Dermis microvascular lymphatic vessel endothelial cell (primary cell): ENCODE data around the gene AGPAT2. TPM values are rescaled to one million over a fixed set of nuclear protein-coding genes. Genes with fewer than 3 reads are reported as not detected.

Source experiments
- DNase-seq, 2 donors: peaks; one replicate each; pipeline versions ENCODE4 v3.0.0 to v3.0.0-alpha.2; 2010; ENCODE audit warnings: low read depth in 2 of 2
- total RNA-seq: library from RNA; depleted of rRNA; stranded (reverse); fragments of >200 nt; gene quantifications from 2 replicates; pipeline ENCODE4 v1.2.1, GENCODE V29; 2014

The AGPAT2 gene
- total RNA-seq, 1 donor from 2014 or later, result 38.3 TPM

DNA sequence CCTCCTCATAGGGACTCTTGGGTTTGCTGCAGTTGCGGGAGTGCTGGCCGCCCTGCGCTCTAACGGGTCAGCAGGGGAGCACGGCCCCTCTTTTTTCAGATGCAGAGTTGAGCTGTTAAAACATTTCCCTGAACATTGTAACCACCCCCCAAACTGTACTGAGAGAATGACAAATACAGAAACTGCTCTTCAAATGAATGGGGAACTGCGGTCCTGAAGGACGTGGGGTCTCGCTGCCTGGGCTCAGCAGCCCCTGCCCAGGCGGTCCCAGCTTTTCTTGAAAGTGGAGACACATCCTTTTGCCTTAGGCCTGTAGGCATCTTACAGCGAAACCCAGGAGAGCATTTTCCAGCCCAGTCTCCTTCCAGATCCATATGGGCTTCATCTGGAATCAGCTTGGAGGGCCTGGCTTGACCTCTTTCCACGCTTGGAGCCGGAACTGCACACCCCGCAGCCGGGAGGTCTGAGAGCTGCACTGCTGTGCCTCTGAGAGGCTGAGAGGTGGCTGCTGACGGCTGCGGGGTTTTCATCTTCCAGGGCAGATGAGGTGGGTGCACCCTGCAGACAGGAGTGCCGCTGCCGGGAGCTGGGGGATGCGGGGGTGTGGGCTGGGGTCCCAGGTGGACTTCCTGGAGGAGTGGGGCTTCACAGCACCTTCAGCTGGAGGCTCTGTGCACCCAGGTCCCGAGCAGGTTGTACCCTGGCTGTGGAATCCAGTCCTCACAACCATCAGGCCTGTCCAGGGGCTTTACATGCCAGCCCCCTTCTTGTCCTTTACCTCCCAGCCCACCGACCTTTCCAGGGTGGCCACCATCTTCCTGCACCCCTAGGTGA, 1.2 kb upstream of the AGPAT2 start:
- no peak for DNase-seq

DNA sequence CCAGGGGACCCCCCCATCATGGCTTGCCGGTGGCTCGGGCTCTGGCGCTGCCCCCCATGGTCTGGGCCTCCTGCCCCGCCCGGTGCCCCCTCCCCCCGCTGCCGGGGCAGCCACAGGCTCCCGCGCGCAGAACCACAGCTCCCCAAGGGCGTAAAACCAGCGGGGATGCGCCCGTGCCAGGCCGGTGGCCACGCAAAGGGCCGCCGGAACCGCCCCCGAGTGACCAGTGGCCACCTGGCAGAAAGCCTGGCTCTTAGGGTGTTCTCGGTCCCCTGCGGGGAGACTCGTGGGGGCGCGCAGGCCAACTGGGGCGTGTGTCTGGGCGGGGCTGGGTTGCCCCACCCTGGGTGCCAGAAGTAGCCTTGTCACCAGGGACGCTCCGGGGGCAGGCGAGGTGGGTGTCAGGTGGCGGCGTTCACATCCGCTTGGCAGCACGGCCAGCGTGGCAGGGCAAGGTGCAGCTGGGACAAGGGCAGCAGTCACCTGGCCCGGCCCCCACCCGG, 515 bp upstream of the AGPAT2 start:
- no peak for DNase-seq

DNA sequence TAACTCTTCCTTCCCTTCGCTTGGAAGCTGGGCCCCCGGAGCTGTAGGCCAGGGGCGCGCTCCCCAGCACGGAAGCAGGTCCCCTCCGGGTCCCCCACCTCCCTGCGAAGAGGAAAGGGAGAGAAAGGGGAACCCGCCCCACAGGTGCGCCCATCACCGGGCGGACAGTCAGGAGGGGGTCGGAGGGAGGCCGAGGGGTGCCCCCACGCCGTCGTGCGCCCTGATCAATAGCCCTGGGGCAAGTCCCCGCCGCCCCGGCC, 793 bp downstream of the AGPAT2 start:
- DNase-seq, result no peak

DNA sequence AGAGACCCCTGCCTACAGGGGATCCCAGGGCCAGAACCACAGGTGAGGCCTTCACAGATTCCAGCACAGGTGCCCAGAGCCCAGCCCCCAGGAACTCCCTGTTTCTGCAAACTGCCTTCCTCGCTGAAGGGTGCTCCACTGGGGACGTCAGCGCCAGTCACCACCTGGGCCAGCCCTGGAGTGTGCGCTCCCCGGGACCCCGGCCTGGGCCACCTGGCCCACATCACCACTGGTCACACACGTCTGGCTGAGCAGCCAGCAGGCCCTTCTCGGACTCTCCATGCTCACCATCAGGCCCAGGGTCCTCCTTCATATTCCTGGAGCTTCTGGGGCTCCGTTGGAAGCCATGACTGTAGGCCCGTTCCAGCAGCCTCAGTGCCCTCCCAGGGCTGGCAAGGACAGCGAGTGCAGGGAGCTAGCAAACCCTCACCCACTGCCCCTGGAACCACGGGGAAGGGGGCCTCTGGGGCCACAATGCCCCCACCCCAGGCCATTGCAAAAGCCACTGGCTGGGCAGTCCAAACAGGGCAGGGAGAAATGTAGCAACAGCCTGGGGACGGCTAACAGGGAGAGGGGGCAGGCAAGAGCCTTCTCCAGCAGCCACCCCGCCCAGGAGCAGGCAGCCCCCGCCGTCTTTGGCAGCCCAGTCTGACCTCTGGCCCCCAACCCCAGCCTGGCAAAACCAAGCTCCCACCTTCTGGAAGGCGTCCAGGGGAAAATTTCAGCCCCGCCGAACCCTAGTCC, 1.3 kb downstream of the AGPAT2 start:
- DNase-seq, result peak in 1 of 2 donors; percentile 26

DNA sequence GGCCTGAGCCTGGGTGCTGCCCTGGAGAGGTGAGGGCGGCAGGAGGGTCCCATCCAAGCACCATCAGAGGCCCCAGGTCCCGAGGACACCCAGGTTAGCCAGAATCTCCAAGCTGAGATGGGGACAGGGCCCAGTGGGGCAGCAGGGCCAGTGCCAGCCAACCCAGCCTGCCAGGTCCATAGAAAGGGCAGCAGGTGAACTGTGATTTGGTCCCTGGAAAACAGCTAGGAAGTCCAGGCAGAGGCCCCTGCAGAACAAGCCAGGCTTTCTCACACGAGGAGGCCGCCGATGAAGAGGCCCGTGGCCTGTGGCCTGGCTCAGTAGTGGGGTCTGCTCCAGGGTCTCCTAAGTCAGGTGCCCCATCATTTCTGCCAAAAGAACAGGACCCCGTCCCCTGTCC, 2.0 kb downstream of the AGPAT2 start:
- DNase-seq, result no peak

DNA sequence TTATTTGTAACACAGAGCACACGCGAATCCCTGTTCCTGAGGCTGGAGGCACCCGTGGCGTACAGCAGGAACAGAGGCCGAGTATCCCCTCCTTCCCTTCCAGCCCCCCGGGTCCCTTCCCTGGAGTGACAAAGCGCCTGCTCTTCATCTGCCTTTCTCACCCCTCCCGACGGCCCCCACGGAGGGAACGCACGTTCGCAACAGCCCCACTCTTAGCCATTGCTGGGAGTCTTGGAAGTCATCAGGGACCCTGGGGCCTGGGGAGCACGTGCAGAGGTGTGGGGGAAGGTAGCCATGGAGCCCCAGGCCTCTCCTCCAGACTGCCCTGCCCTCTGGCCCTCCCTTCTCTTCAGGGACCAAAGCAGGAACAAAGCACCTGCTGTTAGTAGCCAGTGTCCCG, 2.5 kb downstream of the AGPAT2 start:
- no peak for DNase-seq

DNA sequence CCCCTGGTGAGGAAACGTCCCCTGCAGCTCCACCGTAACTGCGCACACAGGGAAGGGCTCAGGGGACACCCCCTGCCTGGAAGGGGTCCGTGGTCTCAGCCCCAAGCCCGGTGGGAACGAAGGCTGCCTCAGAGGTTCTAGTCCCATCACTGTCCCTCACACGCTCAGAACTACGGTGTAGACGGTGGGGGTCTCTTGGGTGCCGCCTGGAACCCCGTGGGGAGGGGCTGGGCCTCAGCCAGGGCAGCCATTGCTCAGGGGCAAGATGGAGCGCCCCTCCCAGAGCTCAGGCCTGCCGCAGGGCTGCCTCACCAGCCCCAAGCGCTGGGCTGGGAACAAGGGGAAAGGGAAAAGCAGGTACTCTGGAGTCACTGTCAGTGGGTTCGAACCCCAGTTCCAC, 2.9 kb downstream of the AGPAT2 start:
- no peak for DNase-seq

DNA sequence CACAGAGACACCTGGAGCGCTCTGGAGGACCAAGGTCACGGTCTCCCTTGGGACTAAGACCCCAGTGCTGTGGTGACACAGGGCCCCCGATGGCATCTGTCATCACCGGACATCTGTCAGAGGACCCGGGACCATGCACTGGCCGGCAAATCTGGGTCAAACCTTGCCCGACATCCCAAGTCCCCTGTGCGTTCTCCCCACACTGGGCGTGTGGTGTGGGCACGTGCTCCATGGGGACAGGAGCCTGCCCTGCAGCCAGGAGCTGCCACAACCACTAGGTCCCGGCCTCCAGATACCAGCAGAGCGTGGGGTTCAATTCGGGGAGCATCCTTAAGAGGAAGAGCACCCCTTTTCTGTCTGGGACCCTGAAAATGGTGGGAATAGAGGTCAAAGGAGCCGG, 3.5 kb downstream of the AGPAT2 start:
- DNase-seq, result no peak

DNA sequence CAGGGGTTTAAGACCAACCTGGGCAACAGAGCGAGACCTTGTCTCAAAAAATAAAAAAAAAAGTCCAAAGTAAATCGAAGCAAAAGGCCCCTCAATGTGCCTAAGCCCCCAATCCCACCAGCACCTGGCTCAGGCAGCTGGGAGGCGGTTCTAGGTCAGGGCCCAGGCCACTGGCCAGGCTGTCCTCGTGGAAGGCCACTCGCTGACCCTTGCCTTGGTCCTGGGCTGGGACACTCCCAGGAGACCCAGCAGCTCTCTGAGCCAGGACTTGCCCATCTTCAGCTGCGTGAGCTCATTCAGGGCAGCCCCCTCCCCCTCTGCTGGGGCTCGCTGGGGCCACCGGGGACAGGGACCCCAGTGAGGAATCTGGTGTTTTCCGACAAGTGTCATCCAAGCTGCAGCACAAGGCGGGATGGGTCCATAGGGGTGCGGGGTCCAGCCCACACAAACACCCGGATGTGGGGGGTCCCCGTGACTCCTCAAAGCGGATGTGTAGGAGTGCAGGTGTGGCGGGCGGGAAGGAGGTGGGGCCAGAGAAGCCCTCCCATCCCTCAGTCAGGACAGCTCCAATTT, 4.0 kb downstream of the AGPAT2 start:
- no peak for DNase-seq

DNA sequence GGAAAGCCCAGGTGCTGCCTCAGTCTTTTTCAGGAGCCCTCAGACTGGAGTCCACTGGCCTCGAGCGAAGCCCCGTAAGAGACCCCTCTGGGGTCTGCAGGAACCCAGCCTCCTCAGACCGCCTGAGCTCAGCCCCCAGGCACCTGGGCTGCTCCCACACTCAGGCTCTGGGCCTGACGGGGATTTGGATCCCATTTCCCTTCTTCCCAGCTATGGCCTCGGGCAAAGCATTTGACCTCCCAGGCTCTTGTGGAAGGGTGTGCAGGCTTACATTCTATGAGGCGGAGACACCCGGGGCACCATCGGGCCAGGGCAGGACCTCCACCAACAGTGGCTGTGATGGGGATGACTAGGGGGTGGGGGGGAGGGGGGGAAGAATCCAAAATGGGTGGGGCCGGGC, 4.5 kb downstream of the AGPAT2 start:
- no peak for DNase-seq

DNA sequence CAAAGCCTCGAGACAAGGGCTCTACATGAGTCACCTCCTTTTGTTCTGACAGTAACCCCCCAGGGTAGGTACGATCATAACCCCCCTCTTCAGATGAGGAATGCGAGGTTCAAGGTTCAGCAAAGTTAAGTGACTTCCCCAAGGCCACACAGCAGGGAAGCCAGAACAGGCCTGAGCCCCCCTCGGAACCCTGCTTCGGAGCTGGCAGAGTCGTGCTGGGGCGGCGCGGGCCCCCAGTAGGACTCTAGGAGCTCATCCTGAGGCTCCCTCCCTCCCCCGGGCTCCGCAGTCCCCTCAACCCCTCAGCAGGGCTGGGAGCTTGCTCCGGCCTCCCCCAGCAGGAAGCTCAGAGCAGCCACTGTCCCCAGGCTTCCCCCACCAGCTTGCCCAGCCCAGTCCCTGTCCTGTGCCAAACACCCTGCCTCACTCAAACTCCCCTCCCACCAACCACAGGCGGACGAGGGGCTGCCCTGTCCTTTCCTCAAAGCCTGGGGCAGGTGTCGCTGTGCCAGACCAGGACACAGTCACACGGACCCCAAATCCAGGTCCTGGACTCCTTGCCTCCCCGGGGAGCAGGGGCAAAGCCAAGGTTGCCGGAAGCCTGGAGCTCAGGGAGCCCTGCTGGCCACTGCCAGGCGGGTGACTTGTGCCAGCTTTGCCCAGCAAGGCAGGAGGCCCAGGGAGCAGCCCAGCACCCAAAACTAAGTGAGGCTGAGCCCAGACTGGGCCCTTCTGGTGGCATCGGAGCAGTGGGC, 5.1 kb downstream of the AGPAT2 start:
- no peak for DNase-seq

DNA sequence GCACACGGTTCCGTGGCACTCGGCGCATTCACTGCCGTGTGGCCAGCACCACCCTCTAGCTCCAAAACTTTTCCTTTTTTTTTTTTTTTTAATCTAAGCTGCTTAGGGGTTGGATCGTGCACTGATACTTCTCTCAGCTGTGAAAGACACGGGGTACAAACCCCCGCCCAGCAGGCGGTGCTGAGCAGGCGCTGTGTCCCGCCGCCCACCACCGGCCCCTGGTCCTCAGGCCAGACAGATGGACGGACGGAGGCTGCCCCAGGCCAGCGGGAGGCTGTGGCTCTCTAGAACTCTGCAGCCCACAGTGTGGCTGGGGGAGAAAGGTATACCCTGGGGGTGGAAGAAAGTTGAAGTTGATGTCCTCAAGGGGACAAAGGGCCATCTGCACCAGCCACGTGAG, 6.2 kb downstream of the AGPAT2 start:
- DNase-seq, result no peak

DNA sequence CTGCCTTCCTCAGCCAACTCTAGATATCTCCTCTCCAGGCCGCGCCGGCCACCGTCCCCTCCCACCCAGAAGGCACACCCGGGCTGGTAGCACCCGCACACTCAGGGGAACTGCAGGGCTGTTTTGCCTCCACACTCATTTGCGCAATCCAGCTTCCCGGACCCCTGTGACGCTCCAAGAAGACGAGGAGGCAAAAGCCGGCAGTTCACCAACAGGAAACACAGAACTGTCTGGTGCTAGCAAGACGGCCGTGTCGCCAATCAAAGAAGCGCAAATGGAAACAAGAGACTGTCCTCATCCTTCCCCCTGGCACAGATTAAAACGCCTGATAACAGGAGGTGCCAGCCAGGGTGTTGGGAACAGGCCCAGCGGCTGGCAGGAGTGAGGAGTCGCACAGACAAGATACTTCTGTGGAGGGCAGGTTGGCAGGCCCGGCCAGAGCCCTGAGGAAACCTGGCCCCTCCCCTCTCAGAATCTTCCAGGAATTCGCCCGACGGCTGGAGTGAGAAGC, 7.8 kb downstream of the AGPAT2 start:
- DNase-seq, result no peak

DNA sequence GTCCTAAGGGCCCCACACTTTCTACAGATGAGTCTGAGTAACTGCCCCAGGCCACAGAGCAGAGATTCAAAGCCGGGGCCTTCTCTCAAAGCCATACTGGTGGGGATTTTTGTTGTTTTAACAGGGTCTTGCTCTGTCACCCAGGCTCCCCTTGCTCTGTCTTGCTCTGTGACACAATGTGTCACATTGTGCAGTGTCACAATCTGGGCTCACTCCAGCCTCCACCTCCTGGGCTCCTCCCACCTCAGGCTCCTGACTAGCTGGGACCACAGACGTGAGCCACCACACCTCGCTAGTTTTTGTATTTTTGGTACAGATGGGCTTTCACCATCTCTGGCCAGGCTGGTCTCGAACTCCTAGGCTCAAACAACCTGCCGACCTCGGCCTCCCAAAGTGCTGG, 8.6 kb downstream of the AGPAT2 start:
- no peak for DNase-seq

DNA sequence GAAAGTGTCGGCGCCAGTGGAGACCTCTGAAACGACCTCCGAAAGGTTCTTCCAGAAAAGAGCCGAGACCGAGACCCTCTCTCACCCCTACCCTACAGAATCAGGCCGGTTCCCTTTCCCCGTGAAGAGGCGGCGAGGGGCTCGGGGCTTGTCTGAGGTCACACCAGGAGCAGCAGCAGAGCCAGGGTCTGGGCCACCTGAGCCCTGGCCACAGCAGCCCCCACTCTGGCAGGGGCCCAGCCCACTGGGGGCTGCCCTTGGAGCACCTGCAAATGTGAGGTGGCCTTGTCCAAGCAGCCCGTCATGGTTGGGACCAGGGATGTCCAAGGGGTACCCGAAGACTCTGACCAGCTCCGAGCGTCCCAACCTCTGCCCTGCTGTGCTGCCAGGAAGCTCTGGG, 9.2 kb downstream of the AGPAT2 start:
- no peak for DNase-seq

DNA sequence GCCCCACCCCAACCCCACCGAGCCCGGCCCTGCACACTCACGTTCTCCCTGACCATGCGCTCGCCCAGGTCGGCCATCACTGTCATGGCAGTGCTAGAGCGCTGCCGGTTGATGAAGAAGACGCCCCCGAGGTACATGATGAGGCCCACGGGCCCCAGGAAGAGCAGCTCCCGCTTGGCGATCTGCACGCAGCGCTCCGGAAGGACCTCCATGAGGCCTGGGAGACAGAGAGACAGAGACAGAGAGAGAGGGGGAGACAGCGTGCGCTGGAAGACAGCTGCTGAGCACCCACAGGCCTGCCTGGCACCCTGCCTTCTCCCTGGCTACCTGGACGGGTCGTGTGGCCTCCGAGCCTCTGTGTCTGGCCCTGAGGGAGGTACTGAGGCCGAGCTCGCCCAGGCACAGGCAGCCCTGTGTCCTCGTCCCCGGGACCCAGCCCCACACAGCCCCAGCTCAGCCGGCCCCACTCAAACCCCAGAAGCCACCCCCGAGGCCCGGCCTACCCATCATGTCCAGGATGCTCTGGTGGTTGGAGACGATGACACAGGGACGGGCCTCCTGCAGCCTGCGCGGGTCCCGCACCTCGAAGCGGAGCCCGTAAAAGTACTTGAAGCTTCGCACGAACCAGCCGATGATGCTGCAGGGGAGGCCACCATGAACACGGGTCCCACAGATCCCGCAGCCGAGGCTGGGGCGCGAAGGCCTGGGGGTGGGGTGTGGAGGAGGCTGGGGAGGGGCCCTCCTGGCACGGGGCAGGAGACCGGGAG, 10.2 kb downstream of the AGPAT2 start:
- DNase-seq, result no peak

DNA sequence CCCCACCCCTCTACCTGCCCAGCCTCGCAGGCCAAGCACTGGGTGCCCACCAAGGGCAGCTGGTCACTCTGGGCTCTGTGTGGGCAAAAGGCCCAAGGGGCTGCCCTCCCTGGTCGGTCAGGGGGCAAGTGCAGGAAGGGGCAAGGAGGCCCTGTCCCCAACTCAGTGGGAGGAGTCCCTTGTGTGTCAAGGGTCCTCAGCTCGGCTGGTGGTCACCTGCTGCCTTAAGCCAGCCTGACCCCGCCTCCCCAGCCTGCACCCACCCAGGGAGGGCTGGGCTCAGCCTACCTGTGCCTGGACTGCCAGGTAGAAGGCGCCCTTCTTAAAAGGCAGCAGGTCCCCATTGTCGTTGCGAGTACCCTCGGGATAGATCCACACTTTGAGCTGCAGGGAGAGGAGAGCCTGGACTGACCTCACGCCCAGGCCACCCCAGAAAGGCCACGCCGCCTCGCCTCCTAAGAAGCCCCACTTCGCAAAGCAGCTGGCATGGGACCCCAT, 10.9 kb downstream of the AGPAT2 start:
- no peak for DNase-seq

DNA sequence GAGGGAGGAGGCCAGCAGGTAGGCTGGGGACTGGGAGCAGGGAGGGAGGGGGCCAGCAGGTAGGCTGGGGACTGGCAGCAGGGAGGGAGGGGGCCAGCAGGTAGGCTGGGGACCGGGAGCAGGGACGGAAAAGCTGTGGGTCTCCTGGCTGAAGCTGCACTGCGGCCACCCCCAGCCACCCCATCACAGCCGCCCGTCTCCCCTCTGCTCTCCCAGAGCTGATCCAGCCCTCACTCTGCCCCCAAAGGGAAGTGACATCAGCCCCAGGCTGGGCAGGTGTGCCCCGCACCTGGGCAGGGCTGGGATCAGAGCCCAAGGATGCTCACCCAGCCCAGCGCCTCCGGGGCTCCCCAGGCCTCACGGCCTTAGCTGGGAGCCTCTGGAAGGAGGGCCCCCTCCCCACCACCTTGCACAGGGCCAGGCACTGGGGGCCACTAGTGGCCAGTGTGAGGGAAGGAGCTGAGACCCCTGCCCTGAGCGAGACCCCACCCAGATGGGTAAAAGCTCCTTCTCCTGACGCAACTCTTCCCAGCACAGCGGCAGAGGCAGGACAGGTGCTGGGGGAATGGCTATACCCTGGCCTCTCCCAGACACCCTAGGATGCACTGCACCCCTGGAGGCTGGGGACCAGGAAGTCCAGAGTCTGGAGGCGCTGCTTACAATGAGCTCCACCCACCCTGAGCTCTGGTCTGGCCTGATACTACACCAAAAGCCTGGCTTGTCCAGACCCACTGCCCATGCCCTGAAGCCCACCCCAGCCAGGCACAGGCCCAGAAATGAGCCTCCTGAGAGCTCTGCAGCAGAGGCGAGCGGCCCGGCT, 11.6 kb downstream of the AGPAT2 start:
- peak in 1 of 2 donors; percentile 42 for DNase-seq

DNA sequence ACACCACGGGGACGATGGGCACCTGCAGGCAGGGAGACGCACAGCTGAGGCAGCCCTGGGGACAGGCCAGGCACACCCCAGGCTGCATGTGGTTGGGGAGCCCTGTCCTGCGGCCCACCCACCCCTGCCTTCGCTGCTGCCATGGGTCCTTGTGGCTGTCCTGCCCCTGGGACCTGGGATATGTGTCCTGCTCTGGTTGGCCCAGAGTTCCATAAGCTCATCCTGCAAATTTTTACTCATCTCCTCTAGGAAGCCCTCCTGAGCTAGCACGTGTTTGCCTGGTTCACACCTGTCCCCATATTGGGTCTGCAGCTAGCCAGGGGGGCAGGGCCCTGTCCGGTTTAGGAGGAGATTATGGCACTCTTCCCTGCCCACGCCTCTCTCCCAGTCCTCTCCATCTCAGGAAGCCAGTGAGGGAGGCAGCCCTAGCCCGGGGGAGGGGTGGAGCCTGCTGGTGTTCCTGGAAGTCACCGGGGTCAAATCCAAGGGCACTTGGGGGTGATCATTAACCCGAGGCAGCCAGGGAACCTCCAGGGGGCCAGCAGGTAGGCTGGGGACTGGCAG, 12.4 kb downstream of the AGPAT2 start:
- DNase-seq, result peak; percentile 88 to 90
